GM19023 (cell line): ENCODE results near the gene EYS.
"Not testable (repeated sequence)": the region's sequence is repeated elsewhere in the genome, so short reads cannot be mapped to it uniquely, and the experiment has no call there.

Source experiments
- ATAC-seq: cut with Tn5 transposase; IDR thresholded peaks from one replicate; pipeline ENCODE4 v1.9.1; 2021; ENCODE audit warnings: mild to moderate bottlenecking, moderate library complexity; ENCODE audit not compliant: unreplicated experiment

EYS gene

GRCh38 chr6:63816401-63816981 is 1890.5 kb downstream of the EYS start:
- no peak for ATAC-seq

- ATAC-seq = no peak
Measured at GRCh38 chr6:63814459-63814858, 1892.6 kb downstream of the EYS start.

- ATAC-seq = no peak
Measured at GRCh38 chr6:63813566-63814120, 1893.4 kb downstream of the EYS start.

GRCh38 chr6:63808576-63808975 is 1898.5 kb downstream of the EYS start:
- ATAC-seq = no peak

GRCh38 chr6:63807056-63807455 is 1900.0 kb downstream of the EYS start:
- ATAC-seq = no peak

GRCh38 chr6:63806573-63806913 is 1900.5 kb downstream of the EYS start:
- no peak for ATAC-seq

- ATAC-seq = no peak
Measured at GRCh38 chr6:63805808-63806572, 1901.0 kb downstream of the EYS start.

- no peak for ATAC-seq
Measured at GRCh38 chr6:63805345-63805744, 1901.7 kb downstream of the EYS start.

GRCh38 chr6:63804381-63804956 is 1902.6 kb downstream of the EYS start:
- no peak for ATAC-seq

GRCh38 chr6:63803371-63803770 is 1903.7 kb downstream of the EYS start:
- ATAC-seq = no peak

GRCh38 chr6:63802606-63803206 is 1904.3 kb downstream of the EYS start:
- no peak for ATAC-seq

GRCh38 chr6:63800386-63800785 is 1906.6 kb downstream of the EYS start:
- not testable (repeated sequence) for ATAC-seq

- no peak for ATAC-seq
Measured at GRCh38 chr6:63799813-63800212, 1907.2 kb downstream of the EYS start.

- no peak for ATAC-seq
Measured at GRCh38 chr6:63799313-63799712, 1907.7 kb downstream of the EYS start.

GRCh38 chr6:63798378-63798777 is 1908.6 kb downstream of the EYS start:
- no peak for ATAC-seq

GRCh38 chr6:63797721-63798120 is 1909.3 kb downstream of the EYS start:
- no peak for ATAC-seq

- no peak for ATAC-seq
Measured at GRCh38 chr6:63795826-63796225, 1911.2 kb downstream of the EYS start.

- ATAC-seq = no peak
Measured at GRCh38 chr6:63795006-63795405, 1912.0 kb downstream of the EYS start.

- ATAC-seq = no peak
Measured at GRCh38 chr6:63793465-63794137, 1913.4 kb downstream of the EYS start.

GRCh38 chr6:63792736-63793464 is 1914.1 kb downstream of the EYS start:
- no peak for ATAC-seq
